ENCODE data around the gene GALNT17. TPM values are rescaled to one million over a fixed set of nuclear protein-coding genes. Genes with fewer than 3 reads are reported as not detected.
"Not testable (repeated sequence)": the region's sequence is repeated elsewhere in the genome, so short reads cannot be mapped to it uniquely, and the experiment has no call there.

GALNT17 gene
- total RNA-seq, 1 experiment from 2014 or later, result not detected

DNA sequence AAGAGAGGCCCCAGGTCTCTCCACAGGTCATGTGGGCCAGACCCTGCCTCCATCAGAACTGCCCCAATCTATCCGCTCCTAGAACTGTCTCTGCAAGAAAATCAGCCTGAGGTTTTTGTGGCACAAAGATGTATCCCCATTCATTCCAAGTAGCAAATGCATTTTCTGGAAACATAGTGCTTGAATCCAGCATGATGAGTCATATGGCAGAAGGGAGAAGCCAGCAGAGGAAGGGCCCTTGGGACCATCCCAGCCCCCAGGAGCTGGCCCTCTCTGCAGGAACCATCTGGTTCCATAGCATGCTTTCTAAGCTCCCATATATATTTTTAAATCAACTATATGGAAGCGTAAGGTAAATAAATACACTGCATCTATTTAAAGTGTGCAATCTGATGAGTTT, 563.2 kb downstream of the GALNT17 start:
- DNase-seq (ENCODE audit: low spot score), result no peak

DNA sequence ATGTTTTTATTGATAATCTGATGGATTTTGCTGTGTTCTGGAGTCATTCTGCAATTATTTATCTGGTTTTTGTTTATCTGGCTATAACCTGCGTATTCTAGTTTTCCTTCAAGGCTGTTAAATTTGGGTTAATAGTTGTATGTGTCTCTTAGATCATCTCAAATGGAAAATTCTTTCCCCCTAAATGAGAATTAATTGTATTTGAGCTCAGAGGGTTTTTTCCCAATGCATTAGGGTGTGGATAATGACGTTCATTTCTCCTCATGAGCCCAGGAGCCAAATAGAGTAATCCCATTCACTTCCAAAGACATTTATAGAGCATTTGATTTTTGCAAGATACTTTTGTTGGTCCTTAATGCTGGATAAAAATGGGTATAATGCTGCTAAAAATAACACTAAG, 564.6 kb downstream of the GALNT17 start:
- no peak for DNase-seq (ENCODE audit: low spot score)

DNA sequence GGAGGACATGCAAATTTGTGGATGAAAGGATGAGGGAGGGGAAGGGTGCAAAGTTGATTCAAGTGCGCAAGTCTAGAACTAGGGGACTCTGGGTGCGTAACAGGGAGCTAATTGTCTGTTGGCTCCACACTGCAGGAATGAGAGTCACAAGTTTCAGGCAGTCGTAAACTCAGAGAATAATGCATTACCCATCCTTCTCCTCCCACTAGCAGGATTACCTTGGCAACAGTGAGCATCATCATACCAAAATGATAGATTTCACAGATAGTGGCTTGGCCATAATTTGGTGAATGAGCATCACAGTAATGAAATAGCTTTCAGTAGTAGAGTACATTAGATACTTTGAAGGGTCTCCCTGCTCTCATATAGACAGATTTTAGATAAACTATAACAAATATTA, 565.5 kb downstream of the GALNT17 start:
- no peak for DNase-seq (ENCODE audit: low spot score)

DNA sequence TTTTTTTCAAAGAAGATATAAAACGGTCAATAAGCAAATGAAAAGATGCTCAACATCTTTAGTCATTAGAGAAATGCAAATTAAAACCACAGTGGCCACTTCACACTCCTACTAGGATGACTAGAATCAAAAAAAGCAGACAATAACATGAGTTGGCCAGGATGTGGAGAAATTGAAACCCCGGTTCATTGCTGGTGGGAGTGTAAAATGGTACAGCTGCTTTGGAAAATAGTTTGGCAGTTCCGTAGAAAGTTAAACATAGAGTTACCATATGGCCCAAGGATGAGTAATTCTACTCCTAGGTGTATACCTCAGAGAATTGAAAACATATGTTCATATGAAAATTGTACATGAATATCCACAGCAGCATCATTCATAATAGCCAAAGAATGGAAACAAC, 573.3 kb downstream of the GALNT17 start:
- no peak for DNase-seq (ENCODE audit: low spot score)

DNA sequence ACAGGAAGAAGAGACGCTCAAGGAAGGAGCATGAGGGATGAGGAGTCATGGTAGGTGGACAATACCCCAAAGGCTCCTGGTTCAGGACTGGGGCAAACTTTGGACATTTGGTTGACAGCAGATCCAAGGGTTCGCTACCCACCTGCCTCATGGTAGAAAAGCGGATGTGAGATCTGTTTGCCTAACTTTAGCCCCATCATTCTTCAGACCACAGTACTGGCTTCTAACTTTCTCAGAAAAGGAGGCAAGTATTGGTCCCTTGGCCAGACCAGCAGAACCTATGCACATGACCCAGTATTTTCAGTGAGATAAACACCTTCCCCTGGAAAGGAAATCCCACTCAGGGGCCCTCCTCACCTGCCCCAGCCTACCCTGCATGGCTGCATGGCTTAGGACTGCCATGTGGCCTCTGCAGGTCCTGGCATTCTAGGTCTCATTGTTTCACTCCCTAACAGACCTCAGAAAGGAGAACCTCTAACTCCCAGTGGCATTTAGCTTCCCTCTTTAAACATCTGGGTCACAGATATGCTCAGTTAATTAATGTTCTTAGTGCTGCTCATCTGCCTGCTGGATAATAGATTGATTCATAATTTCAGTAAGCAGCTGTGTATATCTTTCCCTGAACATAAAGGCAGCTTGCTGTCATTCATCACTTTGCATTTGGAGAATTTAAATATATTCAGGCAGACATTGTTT, 574.1 kb downstream of the GALNT17 start:
- DNase-seq (ENCODE audit: low spot score), result no peak

DNA sequence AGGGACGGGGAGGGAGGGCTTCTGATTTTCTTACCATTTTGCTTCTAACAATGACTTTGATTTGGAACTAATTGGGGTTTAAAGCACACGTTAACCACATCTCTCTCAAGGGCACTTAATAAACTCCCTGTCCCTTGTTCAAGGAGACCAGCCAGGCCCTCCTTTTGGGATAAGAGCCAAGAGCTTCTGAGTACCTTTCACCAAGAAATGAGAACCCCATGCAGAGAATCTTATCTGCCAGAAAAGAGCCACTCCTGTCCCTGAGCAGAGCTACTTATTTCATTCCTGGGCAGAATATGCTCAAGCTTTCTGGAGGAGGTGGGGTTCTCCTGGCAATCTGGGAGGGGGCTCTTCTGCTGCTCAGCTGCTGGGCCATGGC, 574.6 kb downstream of the GALNT17 start:
- DNase-seq (ENCODE audit: low spot score), result no peak

DNA sequence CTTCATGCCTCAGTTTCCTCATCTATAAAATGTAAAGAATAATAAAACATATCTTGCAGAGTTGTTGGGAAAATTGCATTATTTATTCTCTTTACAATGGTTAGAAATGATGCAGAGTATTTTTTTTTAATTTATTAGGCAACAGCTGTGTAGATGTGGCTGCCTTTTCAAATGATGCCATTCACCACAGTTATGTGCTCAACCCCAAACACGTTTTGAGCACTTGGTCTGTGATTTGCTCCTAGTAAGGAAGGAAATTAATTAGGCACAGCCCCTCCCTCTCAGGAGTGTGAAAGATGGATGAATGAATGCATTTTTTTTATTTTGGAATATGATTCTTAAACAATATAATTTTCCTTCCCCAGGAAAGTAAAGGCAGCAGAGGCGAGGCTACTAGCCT, 575.1 kb downstream of the GALNT17 start:
- no peak for DNase-seq (ENCODE audit: low spot score)

DNA sequence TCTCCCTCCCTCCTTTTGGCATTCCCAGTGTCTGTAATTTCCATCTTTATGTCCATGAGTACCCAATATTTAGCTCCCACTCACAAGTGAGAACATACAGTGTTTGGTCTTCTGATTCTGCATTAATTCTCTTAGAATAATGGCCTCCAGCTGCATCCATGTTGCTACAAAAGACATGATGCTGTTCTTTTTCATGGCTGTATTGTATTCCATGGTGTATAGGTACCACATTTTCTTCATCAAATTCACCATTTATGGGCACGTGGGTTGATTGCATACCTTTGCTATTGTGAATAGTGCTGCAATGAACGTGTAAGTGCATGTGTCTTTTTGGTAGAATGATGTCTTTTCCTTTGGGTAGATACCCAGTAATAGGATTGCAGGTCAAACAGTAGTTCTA, 576.8 kb downstream of the GALNT17 start:
- no peak for DNase-seq (ENCODE audit: low spot score)

DNA sequence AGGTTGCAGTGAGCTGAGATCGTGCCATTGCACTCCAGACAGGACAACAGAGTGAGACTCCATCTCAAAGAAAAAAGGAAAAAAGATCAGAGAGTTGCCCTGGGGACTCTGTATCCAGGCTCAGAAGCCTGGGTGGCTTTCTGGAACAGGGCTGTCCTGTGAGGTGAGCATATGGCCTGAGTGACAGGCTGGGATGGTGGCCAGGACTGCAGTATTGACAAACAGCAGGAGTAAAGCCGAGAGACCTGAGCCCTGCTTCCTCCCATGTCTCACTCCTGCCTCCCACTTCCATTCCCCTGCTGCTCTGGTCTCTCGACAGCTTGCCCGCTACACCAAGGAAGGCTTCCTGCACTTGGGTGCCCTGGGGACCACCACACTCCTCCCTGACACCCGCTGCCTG, 578.5 kb downstream of the GALNT17 start:
- no peak for DNase-seq (ENCODE audit: low spot score)

DNA sequence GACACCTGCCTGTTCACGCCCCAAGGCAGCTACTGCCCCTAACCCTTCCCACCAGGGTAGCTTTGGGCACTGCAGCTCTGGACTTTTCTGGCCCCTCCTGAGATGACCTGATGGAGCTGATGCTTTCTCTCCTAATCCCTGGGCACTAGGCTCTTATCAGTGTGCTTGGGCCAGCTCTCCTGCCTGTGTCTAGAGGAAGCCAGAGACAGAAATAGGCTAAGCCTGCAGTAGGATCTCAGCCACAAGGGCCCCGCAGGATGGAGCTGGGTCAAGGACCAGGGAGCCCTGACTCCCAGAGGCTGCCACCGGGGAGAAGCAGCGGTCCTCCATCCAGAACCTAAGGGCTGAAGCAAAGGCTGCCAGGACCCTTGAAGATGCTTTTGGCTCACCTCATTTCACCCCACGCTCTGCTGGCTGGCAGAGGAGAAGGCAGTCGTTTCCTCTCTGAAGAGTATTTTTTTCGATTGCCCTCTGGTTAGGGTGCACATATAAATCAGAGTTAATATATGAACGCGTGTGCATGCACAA, 580.8 kb downstream of the GALNT17 start:
- DNase-seq (ENCODE audit: low spot score), result no peak

DNA sequence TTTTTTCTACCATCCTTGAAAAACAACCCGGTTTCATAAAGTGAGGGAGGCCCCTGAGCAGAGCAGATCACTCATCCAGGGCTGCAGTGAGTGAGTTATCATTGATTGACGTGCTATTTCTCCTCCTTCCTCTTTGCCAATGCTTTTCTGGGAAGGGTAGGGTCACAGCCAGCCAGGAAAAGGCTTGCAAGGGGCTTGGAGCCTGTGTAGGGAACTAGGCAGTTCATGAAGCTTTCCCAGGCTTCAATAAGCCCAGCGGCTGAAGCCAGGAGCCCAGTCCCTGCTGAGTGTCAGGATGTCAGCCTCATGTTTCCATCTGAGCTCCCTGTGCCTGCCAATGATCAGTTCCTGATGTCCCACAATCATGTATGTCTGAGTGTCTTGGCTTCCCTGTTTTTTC, 584.7 kb downstream of the GALNT17 start:
- DNase-seq (ENCODE audit: low spot score), result no peak

DNA sequence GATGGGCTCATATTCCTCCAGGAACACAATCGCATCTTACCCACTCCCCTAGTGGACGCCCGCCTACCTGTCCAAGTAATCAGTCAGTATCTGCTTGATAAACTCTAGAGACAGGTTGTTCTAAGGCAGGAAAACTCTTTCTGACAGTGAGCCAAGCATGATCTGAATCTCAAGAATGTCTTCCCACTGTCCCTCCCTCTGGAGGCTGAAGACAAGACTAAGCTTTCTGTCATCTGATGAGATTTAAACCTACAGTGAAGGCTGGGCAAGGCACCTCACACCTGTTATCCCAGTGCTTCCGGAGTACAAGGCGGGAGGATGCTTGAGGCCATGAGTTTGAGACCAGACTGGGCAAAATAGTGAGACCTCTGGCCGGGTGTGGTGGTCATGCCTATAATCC, 586.6 kb downstream of the GALNT17 start:
- DNase-seq (ENCODE audit: low spot score), result no peak

DNA sequence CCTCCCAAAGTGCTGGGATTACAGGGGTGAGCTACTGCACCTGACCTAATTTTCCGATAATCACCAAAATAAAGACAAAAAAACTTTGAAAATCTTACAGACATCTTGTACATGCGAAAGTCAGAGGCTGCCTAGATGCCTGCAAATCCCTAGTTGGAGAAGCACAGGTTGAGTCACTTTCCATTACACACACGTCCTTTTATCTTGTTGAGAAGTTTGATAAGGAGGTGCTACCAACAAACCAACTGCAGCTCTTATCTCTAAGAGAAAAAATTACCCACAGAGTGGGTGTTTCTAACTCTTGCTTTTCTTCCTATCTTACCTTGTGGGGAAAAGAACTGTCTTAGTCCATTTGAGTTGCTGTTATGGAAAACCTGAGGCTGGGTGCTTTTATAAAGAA, 589.8 kb downstream of the GALNT17 start:
- DNase-seq (ENCODE audit: low spot score), result no peak

DNA sequence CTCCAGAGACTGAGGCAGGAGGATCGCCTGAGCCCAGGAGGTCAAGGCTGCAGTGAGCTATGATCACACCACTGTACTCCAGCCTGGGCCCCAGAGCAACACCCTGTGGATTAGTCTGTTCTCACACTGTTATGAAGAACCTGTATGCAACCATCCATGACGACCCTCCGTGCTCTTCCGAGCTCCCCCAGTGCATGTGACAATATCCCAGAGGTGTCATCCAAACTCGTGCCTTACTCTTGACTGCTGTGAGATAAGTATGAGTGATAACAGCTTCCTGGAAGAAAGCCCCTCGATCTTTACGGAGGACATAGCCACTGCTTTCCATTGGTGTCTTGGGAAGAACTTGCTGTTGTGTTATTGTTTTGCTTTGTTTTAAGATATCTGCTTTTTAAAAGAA, 591.9 kb downstream of the GALNT17 start:
- no peak for DNase-seq (ENCODE audit: low spot score)

DNA sequence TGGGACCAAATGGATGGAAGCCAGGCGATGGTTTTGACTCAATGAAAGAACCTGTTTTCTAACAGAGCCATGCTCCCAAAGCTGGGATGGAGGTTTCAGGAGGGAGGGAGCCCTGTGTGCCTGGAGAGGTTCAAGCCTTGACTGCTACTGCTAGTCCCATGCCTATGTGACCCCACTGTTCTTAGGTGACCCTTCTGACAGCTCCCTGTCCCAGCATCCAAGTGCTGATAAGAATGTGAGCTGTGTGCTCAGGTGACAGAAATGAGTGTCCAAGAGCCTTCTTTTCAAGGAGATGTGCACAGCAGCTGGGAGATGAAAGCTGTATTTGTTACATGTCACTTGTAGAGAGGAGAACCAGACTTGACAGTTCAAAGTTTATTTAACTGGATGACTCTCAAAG, 595.4 kb downstream of the GALNT17 start:
- DNase-seq (ENCODE audit: low spot score), result no peak

DNA sequence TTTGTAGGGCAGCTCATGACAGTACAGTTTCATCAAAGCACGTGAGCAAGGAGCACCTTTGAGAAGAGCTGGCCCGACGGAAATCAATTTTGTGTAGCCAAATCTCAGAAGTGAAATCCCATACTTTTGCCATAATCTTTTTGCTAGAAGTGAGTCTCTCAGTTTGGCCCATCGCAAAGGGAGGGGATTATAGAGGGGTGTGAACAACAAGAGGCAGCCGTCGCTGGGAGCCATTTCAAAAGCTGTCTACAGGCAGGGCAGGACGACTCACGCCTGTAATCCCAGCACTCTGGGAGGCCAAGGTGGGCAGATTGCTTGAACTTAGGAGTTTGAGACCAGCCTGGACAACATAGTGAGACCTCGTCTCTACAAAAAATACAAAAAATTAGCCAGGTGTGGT, 599.8 kb downstream of the GALNT17 start:
- DNase-seq (ENCODE audit: low spot score), result no peak

DNA sequence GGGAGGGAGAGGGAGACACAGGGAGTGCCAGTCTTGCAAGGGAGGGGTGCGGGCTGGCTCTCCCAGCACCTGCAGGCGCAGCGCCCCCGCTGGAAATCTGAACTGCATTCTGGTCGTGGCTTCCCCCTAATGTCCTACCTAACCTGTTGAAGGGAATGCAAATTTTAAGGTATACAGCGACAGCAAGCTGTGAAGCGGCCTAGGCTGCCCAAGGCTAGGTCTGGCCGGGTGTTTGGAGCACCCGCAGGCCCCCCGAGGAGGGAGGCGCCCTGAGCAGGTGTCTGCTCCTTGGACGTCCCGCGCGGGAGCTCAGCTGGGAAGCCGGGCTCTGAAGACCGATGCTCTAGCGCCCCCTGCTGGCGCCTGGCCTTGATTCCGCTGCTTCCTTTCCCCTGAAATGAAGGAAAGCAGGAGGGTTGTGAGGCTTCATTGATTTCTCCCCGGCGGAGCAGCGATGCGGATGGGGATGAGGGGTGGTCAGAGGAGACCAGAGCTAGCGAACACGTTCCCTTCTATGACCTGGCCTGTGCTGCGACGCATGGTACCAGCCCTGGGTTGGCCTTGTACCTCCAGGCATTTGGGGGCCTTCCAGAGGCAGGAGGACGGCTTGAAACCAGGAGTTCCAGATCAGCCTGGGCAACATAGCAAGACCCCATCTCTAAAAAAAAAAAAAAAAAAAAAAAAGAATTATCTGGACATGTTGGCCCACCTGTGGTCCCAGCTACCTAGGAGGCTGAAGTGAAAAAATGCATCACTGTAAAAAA, 601.3 kb downstream of the GALNT17 start:
- DNase-seq (ENCODE audit: low spot score), result peak; percentile 63

DNA sequence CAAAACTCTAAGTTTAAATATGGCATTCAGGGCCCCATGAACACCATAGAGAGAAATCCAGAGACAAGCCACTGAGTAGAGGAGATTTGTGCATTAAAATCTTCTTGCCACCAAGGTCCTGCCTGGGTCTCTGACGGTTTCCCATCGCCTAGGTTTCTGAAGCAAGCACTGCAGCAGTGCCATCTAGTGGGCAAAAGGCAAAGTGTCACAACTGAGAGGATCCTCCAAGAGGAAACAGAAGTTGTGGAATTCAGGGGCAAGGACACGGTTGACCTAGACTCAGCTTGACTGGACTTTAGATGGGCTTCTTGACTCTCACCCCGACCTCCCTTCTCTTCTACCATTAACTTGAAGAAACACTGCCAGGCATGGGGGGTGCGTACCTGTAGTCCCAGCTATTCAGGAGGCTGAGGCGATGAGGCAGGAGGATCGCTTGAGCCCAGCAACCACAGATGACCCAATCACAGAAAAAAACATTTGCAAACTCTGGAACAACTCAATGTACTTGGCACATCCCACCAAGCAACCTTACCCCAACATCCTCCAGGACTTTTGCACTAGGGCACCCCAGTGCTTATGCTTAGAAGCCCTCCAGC, 604.1 kb downstream of the GALNT17 start:
- DNase-seq (ENCODE audit: low spot score), result peak; percentile 59

DNA sequence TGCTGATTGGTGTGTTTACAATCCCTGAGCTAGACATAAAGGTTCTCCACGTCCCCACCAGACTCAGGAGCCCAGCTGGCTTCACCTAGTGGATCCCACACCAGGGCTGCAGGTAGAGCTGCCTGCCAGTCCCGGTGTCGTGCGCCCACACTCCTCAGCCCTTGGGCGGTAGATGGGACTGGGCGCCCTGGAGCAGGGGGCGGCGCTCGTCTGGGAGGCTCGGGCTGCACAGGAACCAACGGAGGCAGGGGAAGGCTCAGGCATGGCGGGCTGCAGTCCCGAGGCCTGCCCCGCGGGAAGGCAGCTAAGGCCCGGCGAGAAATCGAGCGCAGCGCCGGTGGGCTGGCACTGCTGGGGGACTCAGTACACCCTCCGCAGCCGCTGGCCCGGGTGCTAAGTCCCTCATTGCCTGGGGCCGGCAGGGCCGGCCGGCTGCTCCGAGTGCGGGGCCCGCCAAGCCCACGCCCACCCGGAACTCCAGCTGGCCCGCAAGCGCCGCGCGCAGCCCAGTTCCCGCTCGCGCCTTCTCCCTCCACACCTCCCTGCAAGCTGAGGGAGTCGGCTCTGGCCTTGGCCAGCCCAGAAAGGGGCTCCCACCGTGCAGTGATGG, 606.1 kb downstream of the GALNT17 start:
- DNase-seq (ENCODE audit: low spot score), result not testable (repeated sequence)

DNA sequence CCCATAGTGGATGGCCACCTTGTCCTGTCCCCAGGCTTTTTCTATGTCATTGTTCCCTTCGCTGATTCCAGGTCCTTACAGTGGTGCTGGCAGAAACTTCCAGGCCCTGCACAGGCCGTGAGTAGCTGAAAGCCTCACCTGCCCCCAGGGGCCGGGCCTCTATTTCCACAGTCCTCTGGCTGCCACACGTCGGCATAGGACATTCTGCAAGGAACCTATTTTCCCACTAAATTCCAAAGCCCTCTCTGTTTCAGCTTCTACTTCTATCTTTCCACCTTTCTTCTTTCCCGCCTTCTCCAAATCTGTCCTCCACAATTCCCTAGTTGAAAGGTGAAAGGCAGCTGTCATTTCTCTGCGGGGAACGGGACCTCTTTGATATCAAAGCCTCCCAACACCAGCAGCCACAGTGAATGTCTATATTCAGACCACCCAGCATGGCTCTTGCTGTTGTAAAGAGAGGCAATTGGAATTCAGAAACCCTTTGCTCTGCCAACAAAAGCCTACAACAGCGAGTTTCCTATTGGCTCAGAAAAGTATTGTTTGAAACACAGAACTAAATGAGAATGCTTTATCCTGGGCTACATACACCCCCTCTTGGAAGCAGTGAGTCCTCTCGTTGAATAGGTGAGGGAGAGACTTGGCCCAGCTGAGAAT, 607.7 kb downstream of the GALNT17 start:
- DNase-seq (ENCODE audit: low spot score), result no peak

DNA sequence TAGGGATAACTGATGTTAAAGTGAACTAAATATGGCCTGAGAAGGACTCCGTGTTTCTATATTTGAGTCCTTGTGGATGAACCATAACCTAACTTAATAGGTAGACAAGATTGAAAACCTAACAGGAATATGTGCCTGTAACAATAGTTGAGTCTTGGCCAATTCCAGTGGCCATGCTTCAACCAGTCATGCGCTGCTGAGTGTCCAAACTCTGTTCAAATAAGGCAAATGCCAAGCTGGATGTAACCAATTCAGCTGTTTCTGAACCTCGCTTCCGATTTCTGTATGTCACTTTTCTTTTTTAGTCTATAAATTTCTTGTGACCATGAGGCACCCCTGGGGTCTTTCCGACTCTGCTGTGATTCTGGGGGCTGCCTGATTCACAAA, 608.2 kb downstream of the GALNT17 start:
- DNase-seq (ENCODE audit: low spot score), result no peak

DNA sequence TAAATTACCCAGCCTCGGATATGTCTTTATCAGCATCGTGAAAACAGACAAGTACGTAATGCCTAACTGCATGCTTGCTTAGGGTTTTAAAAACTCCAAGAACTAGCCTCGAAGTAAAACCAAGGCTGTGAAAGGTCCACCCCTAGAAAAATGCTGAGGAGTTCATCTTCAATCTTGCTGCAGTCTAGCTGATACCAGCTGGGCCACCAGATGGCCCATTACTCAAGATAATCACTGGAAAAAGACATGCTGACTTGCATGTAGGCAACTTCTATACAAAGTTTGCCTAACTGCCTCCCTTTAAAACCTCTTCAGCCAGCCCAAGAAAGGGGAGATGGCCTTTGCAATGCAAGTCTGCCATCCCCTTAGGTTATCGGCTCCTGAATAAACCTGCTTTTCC, 614.1 kb downstream of the GALNT17 start:
- no peak for DNase-seq (ENCODE audit: low spot score)
